WERI-Rb-1 (cell line): ENCODE data around the gene TTLL1.

Source experiments
- DNase-seq: peaks from one replicate; pipeline ENCODE4 v3.0.0-alpha.2; 2020
- H3K27ac ChIP-seq: fragments of 250-450 bp; sonication (Bioruptor Pico); 2 replicates; pipeline ENCODE4 v1.5.1; 2020; ENCODE audit warnings: mild to moderate bottlenecking, moderate library complexity
- H3K27me3 ChIP-seq: fragments of 250-450 bp; sonication (Bioruptor Pico); 2 replicates; pipeline ENCODE4 v1.5.1; 2021; ENCODE audit warnings: mild to moderate bottlenecking, low read depth, moderate library complexity; ENCODE audit not compliant: insufficient read depth, severe bottlenecking
- H3K36me3 ChIP-seq: fragments of 250-450 bp; sonication (Bioruptor Pico); 2 replicates; pipeline ENCODE4 v1.5.1; 2020; ENCODE audit warnings: mild to moderate bottlenecking, moderate library complexity
- H3K4me3 ChIP-seq: 2 replicates; pipeline ENCODE4 v1.5.1; 2011; ENCODE audit warnings: low read depth, mild to moderate bottlenecking, control low read depth, low read length
- H3K9me3 ChIP-seq: fragments of 250-450 bp; sonication (Bioruptor Pico); 2 replicates; pipeline ENCODE4 v1.5.1; 2021; ENCODE audit warnings: mild to moderate bottlenecking, moderate library complexity; ENCODE audit not compliant: severe bottlenecking
- TF ChIP-seq, protein P1 (sequence below): IDR thresholded peaks from 2 replicates; pipeline ENCODE4 v1.5.1; 2011; ENCODE audit warnings: low read depth, mild to moderate bottlenecking, control low read depth, inconsistent platforms, low read length

The TTLL1 gene

DNA sequence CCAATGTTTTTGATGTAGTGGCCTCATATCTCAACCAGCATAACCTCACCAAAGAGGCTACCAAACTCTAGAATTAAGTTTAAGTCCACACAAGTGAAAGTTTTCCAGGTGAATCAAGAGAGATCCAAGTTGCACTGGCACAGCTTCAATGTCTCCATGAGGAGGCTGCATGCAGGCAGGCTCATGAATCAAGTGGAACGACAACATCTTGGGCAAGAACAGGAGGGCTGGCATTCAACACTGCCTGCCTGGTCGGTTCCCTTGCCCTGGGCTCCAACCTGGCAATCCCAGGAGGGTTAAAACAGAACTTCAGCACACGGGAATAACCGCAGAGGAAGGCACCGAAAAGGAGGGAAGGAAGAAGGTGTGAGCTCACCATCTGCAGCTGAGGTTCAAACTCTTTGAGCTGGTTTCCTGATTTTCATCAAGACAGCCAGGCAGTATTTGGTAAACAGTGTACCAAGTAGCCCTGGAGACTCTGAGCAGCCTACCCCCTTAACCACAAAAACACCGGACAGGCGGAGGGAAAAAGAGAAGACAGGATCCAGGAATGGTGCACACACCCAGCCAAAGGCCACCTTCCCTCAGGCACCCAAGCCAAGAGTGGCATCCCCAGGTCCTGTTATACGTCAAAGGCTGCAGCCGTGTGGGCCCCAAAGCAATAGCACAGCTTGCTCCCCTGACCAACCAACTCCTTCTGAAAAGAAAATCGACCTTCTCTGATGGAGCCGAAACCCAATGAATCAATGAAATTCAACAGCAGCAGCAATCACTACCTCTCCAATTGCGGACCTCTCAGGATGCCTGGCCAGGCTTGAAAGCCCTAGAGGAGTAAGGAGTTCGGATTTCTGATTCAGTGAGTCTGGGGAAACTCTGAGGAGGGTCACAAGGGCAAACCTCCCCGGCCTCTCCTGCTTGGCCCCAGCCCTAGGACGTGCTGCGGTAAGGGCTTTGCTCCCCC, 75.6 kb downstream of the TTLL1 start:
- H3K36me3 ChIP-seq = no peaks in the 10 kb centered on the region; the same call in 1 of the 2 replicates
- H3K27me3 ChIP-seq = no peaks in the 10 kb centered on the region
- DNase-seq = no peak
- peak overlapping the region; percentile 89 for H3K4me3 ChIP-seq
- TF ChIP-seq, protein P1, sequence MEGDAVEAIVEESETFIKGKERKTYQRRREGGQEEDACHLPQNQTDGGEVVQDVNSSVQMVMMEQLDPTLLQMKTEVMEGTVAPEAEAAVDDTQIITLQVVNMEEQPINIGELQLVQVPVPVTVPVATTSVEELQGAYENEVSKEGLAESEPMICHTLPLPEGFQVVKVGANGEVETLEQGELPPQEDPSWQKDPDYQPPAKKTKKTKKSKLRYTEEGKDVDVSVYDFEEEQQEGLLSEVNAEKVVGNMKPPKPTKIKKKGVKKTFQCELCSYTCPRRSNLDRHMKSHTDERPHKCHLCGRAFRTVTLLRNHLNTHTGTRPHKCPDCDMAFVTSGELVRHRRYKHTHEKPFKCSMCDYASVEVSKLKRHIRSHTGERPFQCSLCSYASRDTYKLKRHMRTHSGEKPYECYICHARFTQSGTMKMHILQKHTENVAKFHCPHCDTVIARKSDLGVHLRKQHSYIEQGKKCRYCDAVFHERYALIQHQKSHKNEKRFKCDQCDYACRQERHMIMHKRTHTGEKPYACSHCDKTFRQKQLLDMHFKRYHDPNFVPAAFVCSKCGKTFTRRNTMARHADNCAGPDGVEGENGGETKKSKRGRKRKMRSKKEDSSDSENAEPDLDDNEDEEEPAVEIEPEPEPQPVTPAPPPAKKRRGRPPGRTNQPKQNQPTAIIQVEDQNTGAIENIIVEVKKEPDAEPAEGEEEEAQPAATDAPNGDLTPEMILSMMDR = no peak
- no peak overlapping the region for H3K27ac ChIP-seq
- H3K9me3 ChIP-seq = no peaks in the 10 kb centered on the region

DNA sequence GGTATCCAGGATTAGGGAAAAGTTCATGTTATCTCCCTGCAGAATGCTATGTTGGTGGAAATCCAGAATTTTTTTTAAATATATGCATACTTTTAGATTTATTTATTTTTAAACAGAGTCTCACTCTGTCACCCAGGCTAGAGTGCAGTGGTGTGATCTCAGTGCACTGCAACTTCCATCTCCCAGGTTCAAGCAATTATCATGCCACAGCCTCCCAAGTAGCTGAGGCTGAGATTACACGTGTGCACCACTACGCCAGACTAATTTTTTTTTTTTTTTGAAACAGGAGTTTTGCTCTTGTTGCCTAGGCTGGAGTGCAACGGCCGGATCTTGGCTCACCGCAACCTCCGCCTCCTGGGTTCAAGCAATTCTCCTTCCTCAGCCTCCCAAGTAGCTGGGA, 76.8 kb downstream of the TTLL1 start:
- H3K27ac ChIP-seq = no peak overlapping the region
- no peaks in the 10 kb centered on the region for H3K27me3 ChIP-seq
- no peaks in the 10 kb centered on the region for H3K9me3 ChIP-seq
- TF ChIP-seq, protein P1 = no peak
- no peak overlapping the region for H3K4me3 ChIP-seq
- H3K36me3 ChIP-seq = no peaks in the 10 kb centered on the region; the same call in 1 of the 2 replicates
- DNase-seq = no peak

DNA sequence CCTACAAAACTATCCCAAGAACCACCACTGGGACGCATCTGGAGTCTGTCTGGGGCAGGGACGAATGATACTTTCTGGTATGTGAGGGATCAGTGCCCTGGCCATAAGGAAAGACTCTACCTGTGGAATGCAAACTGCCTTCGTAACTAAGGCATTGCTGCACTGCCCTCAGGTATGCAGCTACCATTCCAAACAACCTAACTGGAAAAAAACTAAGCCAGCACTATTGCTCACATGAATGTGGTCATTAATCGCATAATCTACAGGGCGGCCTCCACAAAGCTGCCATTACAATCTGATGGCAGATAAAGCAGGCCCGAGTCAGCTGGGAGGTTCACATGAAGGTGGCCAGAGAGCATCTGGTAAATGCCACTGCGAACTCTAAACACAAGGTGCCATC, 78.1 kb downstream of the TTLL1 start:
- Histone ChIP-seq H3K4me3 (no peak overlapping the region), H3K27me3 (no peaks in the 10 kb centered on the region), H3K9me3 (no peaks in the 10 kb centered on the region), H3K36me3 (no peaks in the 10 kb centered on the region; the same call in 1 of the 2 replicates), H3K27ac (no peak overlapping the region)
- TF ChIP-seq, protein P1 = no peak
- DNase-seq = peak; percentile 35

DNA sequence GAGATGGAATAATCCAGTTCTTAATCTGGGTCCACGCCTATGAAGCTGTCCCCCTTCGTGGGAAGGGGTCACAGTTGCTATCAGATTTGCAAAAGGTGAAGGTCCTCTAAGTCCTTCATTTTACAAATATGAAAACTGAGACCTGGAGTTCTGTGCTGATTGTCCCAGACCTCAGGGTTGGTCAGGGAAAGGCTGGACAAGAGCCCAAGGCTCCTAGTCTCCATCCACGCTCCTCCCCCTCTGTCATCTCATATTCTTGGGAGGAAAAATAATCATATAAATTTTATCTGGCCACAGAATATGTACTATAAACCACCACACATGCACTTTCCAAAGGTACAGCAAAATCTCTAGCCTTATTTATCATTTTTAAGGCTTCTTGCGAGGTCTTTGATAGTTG, 79.7 kb downstream of the TTLL1 start:
- no peak for DNase-seq
- TF ChIP-seq, protein P1 = no peak
- H3K27ac ChIP-seq = no peak overlapping the region
- no peak overlapping the region for H3K4me3 ChIP-seq
- H3K27me3 ChIP-seq = no peaks in the 10 kb centered on the region
- no peaks in the 10 kb centered on the region; the same call in 1 of the 2 replicates for H3K36me3 ChIP-seq
- H3K9me3 ChIP-seq = no peaks in the 10 kb centered on the region

DNA sequence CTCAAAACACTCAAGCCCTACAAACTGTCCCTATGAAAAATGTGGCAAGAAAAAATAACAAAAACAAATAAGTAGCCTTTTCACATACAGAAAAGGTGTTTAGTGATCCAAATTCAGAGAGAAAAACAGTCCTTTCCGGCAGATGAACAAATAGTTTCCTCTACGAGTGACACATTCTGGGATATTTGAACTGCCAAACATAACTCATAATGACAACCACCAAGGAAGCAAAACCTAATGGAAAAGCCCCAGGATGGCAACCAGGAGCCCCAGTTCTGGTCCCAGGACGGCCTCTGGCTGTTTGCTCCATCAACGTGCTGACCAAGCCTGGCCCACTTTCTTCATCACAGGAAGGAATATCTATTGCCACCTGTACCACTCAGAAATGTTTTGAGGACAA, 80.3 kb downstream of the TTLL1 start:
- H3K9me3 ChIP-seq = no peaks in the 10 kb centered on the region
- no peaks in the 10 kb centered on the region for H3K27me3 ChIP-seq
- no peak overlapping the region for H3K4me3 ChIP-seq
- TF ChIP-seq, protein P1 = no peak
- H3K36me3 ChIP-seq = no peaks in the 10 kb centered on the region; the same call in 1 of the 2 replicates
- no peak overlapping the region for H3K27ac ChIP-seq
- no peak for DNase-seq

DNA sequence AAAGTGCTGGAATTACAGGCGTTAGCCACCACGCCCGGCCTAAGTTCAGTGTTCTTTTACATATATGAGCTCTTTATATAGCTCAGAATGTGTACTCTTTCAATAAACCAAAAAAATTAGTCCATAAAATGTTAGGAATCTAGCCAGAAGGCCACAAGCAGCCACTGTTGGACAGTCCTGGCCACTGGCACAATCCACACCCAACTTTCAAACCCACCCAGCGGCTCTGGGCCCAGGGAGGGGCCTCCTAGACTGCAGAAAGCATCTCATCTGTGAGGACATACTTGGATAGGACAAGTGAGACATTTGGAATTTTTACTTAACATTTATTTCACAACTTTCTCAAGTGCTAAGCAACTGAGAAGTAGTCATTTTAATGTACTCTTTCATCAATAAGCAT, 80.7 kb downstream of the TTLL1 start:
- Histone ChIP-seq H3K27me3 (no peaks in the 10 kb centered on the region), H3K27ac (no peak overlapping the region), H3K9me3 (no peaks in the 10 kb centered on the region), H3K4me3 (no peak overlapping the region), H3K36me3 (no peaks in the 10 kb centered on the region; the same call in 1 of the 2 replicates)
- no peak for DNase-seq
- TF ChIP-seq, protein P1 = no peak
